ENCODE measurements around the gene GRHL1. TPM values are rescaled to one million over a fixed set of nuclear protein-coding genes. Genes with fewer than 3 reads are reported as not detected.
"Not testable (repeated sequence)": the region's sequence is repeated elsewhere in the genome, so short reads cannot be mapped to it uniquely, and the experiment has no call there.

The GRHL1 gene
- polyA plus RNA-seq, 1 of the 3 experiments (the other 2 are of a cell fraction): 1.0 TPM

GRCh38 chr2:10030798-10031197, 79.3 kb downstream of the GRHL1 start:
- H3K9me3 ChIP-seq; H3K27me3 ChIP-seq (ENCODE audit: insufficient read depth); H3K36me3 ChIP-seq (replicated peaks in 1 of 2; ENCODE audit: control insufficient read depth in 1 of 2, insufficient read depth in 2 of 2, low read length in 1 of 2); POLR2A ChIA-PET; H4K20me1 ChIP-seq (ENCODE audit: insufficient read depth); H3K27ac ChIP-seq (ENCODE audit: low read depth in 2 of 2, low read length in 1 of 2); DNase-seq; H3K4me3 ChIP-seq (ENCODE audit: low read depth in 2 of 2, low read length in 1 of 2); H3K79me2 ChIP-seq (ENCODE audit: insufficient read depth); H3K9ac ChIP-seq; H2AFZ ChIP-seq (ENCODE audit: low read depth); H3K9me2 ChIP-seq; H3F3A ChIP-seq (replicated peaks; ENCODE audit: insufficient read depth); H3K4me2 ChIP-seq: not testable (repeated sequence)
- CTCF ChIA-PET: interaction anchor here (1.2 to 7.0 kb wide), 4 partner anchors 18 to 217 kb away, joined by 3 to 76 read pairs (median 15); no protein-coding TSS in a partner anchor
- peaks cover 0 to 19% of the 10 kb centered on the region in 2 experiments; a peak in 1 of 4 replicates for H3K4me1 ChIP-seq (ENCODE audit: control insufficient read depth in 1 of 2, insufficient read depth in 2 of 2, low read depth in 1 of 2, low read length in 1 of 2)
- WGBS (ENCODE audit: low lambda C conversion rate): 91% methylated on average over 8 of the region's 8 CpGs

DNA sequence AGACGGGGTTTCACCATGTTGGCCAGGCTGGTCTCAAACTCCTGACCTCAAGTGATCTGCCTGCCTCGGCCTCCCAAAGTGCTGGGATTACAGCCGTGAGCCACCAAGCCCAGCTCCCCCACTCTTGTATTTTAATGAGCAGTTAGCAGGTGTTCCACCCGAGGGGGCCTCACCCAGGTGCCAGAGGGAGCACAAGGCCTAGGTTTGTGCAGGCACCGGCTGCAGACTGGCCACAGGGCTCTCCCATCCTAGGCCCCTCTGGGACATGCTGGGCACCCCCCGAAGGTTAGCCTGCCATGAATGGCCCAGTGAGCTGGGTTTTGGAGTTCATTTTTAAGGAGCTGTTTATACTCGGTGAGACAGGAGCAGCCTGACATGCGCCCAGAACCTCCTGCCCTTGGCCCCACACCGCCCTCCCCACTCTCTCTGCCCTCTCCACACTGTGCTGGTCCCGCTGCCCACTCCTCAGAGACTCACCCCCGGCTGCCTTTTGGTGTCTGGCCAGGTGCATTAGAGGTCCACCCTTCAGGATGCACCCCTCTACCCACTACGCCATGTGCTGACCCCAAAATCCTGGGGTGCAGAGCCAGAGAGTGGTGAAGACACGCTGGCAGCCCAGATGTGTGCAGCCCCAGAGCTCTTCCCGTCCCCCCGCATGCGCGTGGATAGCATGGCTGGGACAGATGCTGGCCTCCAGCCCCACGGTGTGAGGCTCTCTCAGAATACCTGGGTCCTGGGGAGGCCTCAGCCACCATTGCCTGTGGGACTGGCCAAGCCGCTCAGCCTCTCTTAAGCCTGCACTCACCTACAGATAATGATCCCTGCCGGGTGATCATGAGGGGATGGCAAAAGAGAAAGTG, 80.6 kb downstream of the GRHL1 start:
- Histone ChIP-seq H3K4me1 (ENCODE audit: control insufficient read depth in 1 of 2, insufficient read depth in 2 of 2, low read depth in 1 of 2, low read length in 1 of 2) (peaks cover 8 to 31% of the 10 kb centered on the region in 2 experiments; a peak in 2 of 4 replicates), H3K36me3 (replicated peaks in 1 of 2; ENCODE audit: control insufficient read depth in 1 of 2, insufficient read depth in 2 of 2, low read length in 1 of 2) (no peaks in the 10 kb centered on the region), H3K9me2 (no peaks in the 10 kb centered on the region), H3F3A (replicated peaks; ENCODE audit: insufficient read depth) (peaks cover 8% of the 10 kb centered on the region), H3K9me3 (no peaks in the 10 kb centered on the region), H4K20me1 (ENCODE audit: insufficient read depth) (no peaks in the 10 kb centered on the region), H2AFZ (ENCODE audit: low read depth) (no peak overlapping the region), H3K4me3 (ENCODE audit: low read depth in 2 of 2, low read length in 1 of 2) (no peak overlapping the region), H3K4me2 (no peak overlapping the region), H3K27me3 (ENCODE audit: insufficient read depth) (no peaks in the 10 kb centered on the region), H3K27ac (ENCODE audit: low read depth in 2 of 2, low read length in 1 of 2) (no peak overlapping the region), H3K9ac (no peak overlapping the region), H3K79me2 (ENCODE audit: insufficient read depth) (no peaks in the 10 kb centered on the region)
- ChIA-PET POLR2A (no interaction called here), CTCF (interaction anchor here (1.0 to 7.0 kb wide), 4 partner anchors 8 to 218 kb away, joined by 3 to 76 read pairs (median 7); no protein-coding TSS in a partner anchor)
- 79% methylated on average over 18 of the region's 20 CpGs for WGBS (ENCODE audit: low lambda C conversion rate)
- TF ChIP-seq RAD21 (IDR thresholded peaks at IDR 0.05; ENCODE audit: low read length) (no peak), EZH2phosphoT487 (IDR thresholded peaks at IDR 0.05; ENCODE audit: borderline replicate concordance, low read depth) (no peak)
- TF ChIP-seq, protein P1, sequence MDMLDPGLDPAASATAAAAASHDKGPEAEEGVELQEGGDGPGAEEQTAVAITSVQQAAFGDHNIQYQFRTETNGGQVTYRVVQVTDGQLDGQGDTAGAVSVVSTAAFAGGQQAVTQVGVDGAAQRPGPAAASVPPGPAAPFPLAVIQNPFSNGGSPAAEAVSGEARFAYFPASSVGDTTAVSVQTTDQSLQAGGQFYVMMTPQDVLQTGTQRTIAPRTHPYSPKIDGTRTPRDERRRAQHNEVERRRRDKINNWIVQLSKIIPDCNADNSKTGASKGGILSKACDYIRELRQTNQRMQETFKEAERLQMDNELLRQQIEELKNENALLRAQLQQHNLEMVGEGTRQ (IDR thresholded peaks at IDR 0.05; ENCODE audit: borderline replicate concordance, low read depth, low read length): no peak
- DNase-seq: no peak

- no peak overlapping the region for H2AFZ ChIP-seq (ENCODE audit: low read depth)
- 94% methylated on average over 7 of the region's 7 CpGs for WGBS (ENCODE audit: low lambda C conversion rate)
- no peaks in the 10 kb centered on the region for H3K9me2 ChIP-seq
- peaks cover 8% of the 10 kb centered on the region for H3F3A ChIP-seq (replicated peaks; ENCODE audit: insufficient read depth)
- no peaks in the 10 kb centered on the region for H3K9me3 ChIP-seq
- no peaks in the 10 kb centered on the region for H3K27me3 ChIP-seq (ENCODE audit: insufficient read depth)
- peaks cover 8 to 34% of the 10 kb centered on the region in 2 experiments; a peak in 2 of 4 replicates for H3K4me1 ChIP-seq (ENCODE audit: control insufficient read depth in 1 of 2, insufficient read depth in 2 of 2, low read depth in 1 of 2, low read length in 1 of 2)
- ChIA-PET CTCF (interaction anchor here (1.0 to 7.0 kb wide), 5 partner anchors 9 to 233 kb away, joined by 3 to 76 read pairs (median 6); no protein-coding TSS in a partner anchor), POLR2A (no interaction called here)
- H4K20me1 ChIP-seq (ENCODE audit: insufficient read depth): no peaks in the 10 kb centered on the region
- no peak overlapping the region for H3K4me3 ChIP-seq (ENCODE audit: low read depth in 2 of 2, low read length in 1 of 2)
- H3K79me2 ChIP-seq (ENCODE audit: insufficient read depth): no peaks in the 10 kb centered on the region
- no peak for DNase-seq
- no peak overlapping the region for H3K9ac ChIP-seq
- TF ChIP-seq IRF3 (IDR thresholded peaks at IDR 0.05; ENCODE audit: low read depth, low read length) (no peak), USF1 (IDR thresholded peaks at IDR 0.05; ENCODE audit: borderline replicate concordance, low read depth) (no peak), RAD21 (IDR thresholded peaks at IDR 0.05; ENCODE audit: low read length) (no peak), EP300 (IDR thresholded peaks at IDR 0.05; ENCODE audit: borderline replicate concordance in 1 of 2, low read depth in 1 of 2, low read length in 1 of 2) (no peak), FOXM1 (IDR thresholded peaks at IDR 0.05; ENCODE audit: low read depth) (no peak), RCOR1 (IDR thresholded peaks at IDR 0.05; ENCODE audit: low read length) (no peak), FOXJ3 (CRISPR knock-in tag; IDR thresholded peaks at IDR 0.05) (no peak), GATA2 (CRISPR knock-in tag; IDR thresholded peaks at IDR 0.05) (no peak), MEF2A (IDR thresholded peaks at IDR 0.05; ENCODE audit: borderline replicate concordance, low read depth) (no peak)
- TF ChIP-seq, protein P2, sequence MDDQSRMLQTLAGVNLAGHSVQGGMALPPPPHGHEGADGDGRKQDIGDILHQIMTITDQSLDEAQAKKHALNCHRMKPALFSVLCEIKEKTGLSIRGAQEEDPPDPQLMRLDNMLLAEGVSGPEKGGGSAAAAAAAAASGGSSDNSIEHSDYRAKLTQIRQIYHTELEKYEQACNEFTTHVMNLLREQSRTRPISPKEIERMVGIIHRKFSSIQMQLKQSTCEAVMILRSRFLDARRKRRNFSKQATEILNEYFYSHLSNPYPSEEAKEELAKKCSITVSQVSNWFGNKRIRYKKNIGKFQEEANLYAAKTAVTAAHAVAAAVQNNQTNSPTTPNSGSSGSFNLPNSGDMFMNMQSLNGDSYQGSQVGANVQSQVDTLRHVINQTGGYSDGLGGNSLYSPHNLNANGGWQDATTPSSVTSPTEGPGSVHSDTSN (IDR thresholded peaks at IDR 0.05): no peak
- no peaks in the 10 kb centered on the region for H3K36me3 ChIP-seq (replicated peaks in 1 of 2; ENCODE audit: control insufficient read depth in 1 of 2, insufficient read depth in 2 of 2, low read length in 1 of 2)
- no peak overlapping the region for H3K27ac ChIP-seq (ENCODE audit: low read depth in 2 of 2, low read length in 1 of 2)
- H3K4me2 ChIP-seq: no peak overlapping the region
Measured at GRCh38 chr2:10032746-10033105, 81.2 kb downstream of the GRHL1 start.

All from SK-N-SH (cell line).